ENCODE measurements around the gene GLRX. TPM values are rescaled to one million over a fixed set of nuclear protein-coding genes. Genes with fewer than 3 reads are reported as not detected.

Gene GLRX
- total RNA-seq, 4 donors from 2014 or later = 126 to 311 (median 181) TPM

DNA sequence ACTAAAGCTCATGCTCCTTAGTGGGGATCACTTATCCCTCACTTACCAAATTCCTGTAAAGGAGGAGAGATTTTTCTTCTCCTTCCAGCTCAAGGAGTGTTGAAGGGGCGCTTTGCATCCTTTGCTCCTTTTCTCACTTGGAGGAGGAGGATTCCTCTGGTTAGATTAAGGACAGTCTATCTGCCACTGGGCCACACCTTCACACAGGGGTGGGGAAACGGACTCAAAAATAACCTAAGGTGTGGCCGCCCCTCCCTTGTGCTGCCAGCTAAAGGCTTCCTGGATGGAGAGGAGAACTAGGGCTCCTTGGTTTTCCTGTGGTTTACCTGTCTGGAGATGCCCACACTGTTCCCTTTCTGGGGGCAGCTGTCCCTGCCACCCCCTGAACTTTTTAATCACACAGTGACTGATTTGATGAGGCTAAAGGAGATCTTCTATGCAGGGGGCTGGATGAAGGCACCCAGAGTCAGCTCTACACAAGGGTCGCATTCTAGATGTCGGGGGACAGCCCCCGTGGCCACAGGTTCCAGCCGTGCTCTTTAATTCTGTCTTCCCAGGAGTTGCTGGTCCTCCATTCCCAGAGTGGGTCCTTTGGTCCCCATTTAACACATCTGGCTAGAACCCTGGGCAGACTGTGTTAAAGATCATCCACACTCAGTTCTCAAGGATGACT is 14.4 kb downstream of the GLRX start:
- Histone ChIP-seq H3K36me3 (no peaks in the 10 kb centered on the region), H3K27ac (peak overlapping the region; percentile 55 to 80 (median 68)), H3K4me3 (no peak overlapping the region), H3K9me3 (no peaks in the 10 kb centered on the region), H3K27me3 (no peaks in the 10 kb centered on the region), H3K4me1 (peaks cover 12 to 51% (median 16%) of the 10 kb centered on the region in 4 donors)
- peak in 1 of 3 donors; percentile 64 for DNase-seq
- TF ChIP-seq POLR2A (IDR thresholded peaks at IDR 0.05) = no peak
- TF ChIP-seq, protein P1, sequence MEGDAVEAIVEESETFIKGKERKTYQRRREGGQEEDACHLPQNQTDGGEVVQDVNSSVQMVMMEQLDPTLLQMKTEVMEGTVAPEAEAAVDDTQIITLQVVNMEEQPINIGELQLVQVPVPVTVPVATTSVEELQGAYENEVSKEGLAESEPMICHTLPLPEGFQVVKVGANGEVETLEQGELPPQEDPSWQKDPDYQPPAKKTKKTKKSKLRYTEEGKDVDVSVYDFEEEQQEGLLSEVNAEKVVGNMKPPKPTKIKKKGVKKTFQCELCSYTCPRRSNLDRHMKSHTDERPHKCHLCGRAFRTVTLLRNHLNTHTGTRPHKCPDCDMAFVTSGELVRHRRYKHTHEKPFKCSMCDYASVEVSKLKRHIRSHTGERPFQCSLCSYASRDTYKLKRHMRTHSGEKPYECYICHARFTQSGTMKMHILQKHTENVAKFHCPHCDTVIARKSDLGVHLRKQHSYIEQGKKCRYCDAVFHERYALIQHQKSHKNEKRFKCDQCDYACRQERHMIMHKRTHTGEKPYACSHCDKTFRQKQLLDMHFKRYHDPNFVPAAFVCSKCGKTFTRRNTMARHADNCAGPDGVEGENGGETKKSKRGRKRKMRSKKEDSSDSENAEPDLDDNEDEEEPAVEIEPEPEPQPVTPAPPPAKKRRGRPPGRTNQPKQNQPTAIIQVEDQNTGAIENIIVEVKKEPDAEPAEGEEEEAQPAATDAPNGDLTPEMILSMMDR (IDR thresholded peaks at IDR 0.05) = no peak

DNA sequence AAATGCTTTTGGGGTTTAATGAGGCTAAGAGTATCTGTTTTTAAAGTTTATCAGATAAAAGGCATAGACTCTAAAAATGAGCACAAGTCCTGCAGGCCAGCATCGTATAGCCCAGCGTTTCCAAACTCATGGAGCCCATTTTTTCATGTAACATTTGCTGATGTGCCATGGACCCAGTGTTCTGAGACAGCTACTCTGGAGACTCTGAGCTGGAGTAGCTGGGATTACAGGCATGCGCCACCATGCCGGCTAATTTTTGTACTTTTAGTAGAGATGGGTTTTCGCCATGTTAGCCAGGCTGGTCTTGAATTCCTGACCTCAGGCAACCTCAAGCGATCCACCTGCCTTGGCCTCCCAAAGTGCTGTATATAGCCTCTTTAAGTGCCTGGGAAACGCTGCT is 15.8 kb downstream of the GLRX start:
- Histone ChIP-seq H3K4me1 (peaks cover 12 to 43% (median 16%) of the 10 kb centered on the region in 4 donors), H3K36me3 (no peaks in the 10 kb centered on the region), H3K9me3 (no peaks in the 10 kb centered on the region), H3K4me3 (no peak overlapping the region), H3K27me3 (no peaks in the 10 kb centered on the region), H3K27ac (no peak overlapping the region)
- DNase-seq = no peak
- no peak for TF ChIP-seq POLR2A (IDR thresholded peaks at IDR 0.05)
- TF ChIP-seq, protein P1 (IDR thresholded peaks at IDR 0.05) = no peak

DNA sequence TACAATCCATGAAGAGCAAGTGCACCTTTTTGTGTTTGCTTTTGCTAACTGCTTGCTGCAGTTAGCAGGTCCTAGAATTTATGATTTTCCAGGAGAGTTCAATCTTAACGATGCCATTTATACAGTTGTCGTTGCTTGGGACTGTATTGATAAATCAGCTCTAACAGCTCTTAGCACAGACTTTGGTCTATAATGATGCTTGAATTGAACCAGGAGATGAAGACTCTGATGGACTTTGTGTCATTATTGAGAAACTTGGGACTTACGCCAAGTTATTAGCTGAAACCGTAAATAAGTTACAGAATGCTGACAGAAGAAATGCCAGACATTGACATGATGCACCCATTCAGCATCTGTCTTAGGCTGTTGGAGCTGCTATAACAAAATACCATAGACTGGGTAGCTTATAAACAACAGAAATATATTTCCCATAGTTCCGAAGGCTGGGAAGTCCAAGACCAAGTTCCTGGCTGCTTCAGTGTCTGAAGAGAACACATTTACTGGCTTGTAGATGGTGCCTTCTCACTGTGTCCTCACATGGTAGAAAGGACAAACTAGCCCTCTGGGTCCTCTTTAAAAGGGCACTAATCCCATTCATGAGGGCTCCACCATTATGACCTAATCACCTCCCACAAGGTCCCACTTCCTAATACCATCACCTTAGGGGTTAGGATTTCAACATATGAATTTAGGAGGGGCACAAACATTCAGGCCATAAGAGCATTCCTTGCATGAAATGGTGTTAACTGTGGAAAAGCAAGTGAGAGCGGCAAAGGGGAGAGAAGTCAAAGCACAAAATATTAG is 17.6 kb downstream of the GLRX start:
- Histone ChIP-seq H3K4me1 (peaks cover 11 to 43% (median 12%) of the 10 kb centered on the region in 4 donors), H3K27me3 (no peaks in the 10 kb centered on the region), H3K9me3 (no peaks in the 10 kb centered on the region), H3K27ac (peak overlapping the region in 3 of 4 donors; percentile 3 to 75 (median 59)), H3K4me3 (no peak overlapping the region), H3K36me3 (no peaks in the 10 kb centered on the region)
- no peak for DNase-seq
- no peak for TF ChIP-seq POLR2A (IDR thresholded peaks at IDR 0.05)
- TF ChIP-seq, protein P1 (IDR thresholded peaks at IDR 0.05) = no peak

DNA sequence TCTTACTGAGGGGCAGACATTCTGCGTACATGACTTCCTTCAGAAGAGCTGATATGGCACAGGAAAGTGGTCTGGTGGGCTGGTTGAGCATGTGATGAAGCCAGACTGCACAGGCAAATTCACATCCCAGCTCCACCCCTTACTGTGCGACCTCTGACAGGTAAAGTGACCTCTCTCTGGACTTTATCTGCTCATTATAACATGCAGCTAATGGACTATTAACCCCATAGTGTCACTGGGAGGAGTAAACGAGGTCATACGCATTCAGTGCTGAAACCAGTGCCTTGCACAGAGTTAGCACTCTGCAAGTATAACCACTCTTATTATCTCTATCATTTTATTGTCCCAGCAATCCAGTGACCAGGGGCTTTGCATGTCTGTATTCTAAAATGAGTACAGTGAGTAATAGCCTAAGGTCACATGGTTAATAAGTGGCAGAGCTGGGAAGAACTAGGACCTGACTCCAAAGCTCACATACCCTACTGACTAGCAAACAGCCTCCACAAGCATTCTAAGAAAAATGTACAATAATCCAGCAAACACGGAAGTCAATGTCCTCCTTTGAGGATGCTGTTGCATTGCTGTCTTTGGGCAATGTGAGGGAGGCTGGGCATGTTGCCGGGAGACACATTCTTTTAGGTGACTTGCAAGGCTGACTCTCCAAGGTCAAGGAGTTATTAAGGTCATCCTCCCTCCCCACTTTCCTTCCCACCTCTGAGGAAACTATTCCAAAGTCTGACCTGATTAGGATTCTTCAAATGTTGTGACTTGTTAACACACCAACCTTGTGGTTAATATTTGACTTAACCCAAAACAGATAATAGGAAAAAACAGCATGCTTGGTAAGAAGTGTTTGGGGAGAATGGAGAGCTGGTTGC is 19.0 kb downstream of the GLRX start:
- Histone ChIP-seq H3K4me3 (no peak overlapping the region), H3K27me3 (no peaks in the 10 kb centered on the region), H3K27ac (peak overlapping the region in 3 of 4 donors; percentile 21 to 75 (median 59)), H3K9me3 (no peaks in the 10 kb centered on the region), H3K4me1 (peaks cover 4 to 37% (median 7%) of the 10 kb centered on the region in 4 donors), H3K36me3 (no peaks in the 10 kb centered on the region)
- peak in 1 of 3 donors; percentile 65 for DNase-seq
- no peak for TF ChIP-seq POLR2A (IDR thresholded peaks at IDR 0.05)
- TF ChIP-seq, protein P1 (IDR thresholded peaks at IDR 0.05) = peak in 1 of 6 experiments; percentile 7

DNA sequence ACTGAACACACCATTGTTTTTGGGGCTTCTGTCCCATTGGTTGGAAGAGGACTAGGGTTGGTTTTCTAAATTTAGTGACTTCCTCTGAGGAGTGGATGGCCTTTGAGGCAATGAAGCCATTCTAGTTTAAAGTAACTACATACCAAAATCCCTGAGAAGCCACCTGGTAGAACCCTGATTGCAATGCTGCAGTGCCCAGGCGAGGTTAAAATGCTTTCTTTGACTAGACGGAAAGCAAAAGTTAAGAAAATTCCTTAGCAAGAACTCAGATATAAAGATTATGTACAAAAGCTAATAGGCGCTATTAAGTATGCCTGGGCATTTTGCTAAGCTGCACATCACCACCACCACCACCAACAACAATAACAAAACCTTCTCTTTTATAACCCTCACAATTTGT is 20.6 kb downstream of the GLRX start:
- TF ChIP-seq, protein P1 (IDR thresholded peaks at IDR 0.05) = no peak
- TF ChIP-seq POLR2A (IDR thresholded peaks at IDR 0.05) = no peak
- H3K27me3 ChIP-seq = no peaks in the 10 kb centered on the region
- H3K4me3 ChIP-seq = no peak overlapping the region
- H3K27ac ChIP-seq = peak overlapping the region in 2 of 4 donors; percentile 56 to 74
- no peaks in the 10 kb centered on the region for H3K9me3 ChIP-seq
- no peak for DNase-seq
- H3K4me1 ChIP-seq = peaks cover 0 to 30% (median 0%) of the 10 kb centered on the region in 4 donors
- no peaks in the 10 kb centered on the region for H3K36me3 ChIP-seq

All from Peyer's patch (tissue), 4 donors.